ENCODE data around the gene NRG2.

GRCh38 chr5:140038373-140038957, 4.6 kb downstream of the NRG2 start:
- TF ChIP-seq POLR2A (IDR thresholded peaks at IDR 0.05; ENCODE audit: low read depth, low read length) (no peak), POLR2AphosphoS5 (IDR thresholded peaks at IDR 0.05; ENCODE audit: low read depth, low read length) (no peak), TAF1 (IDR thresholded peaks at IDR 0.05; ENCODE audit: borderline replicate concordance, low read depth, low read length) (no peak)
